Endothelial cell of coronary artery (primary cell): ENCODE data around the gene LCE7A. TPM values are rescaled to one million over a fixed set of nuclear protein-coding genes. Genes with fewer than 3 reads are reported as not detected.

Experiments
- total RNA-seq: library from RNA; depleted of rRNA; stranded (reverse); fragments of >200 nt; gene quantifications from 2 replicates; pipeline ENCODE4 v1.2.3, GENCODE V29; 2014

LCE7A gene
- not detected in 2 replicates for total RNA-seq

GRCh38 chr1:152859696-152860095 lies at the start of gene LCE7A:
Gene LCE7A, plus strand, starts transcription at chr1:152859996. Its CDS starts 702 bp downstream, at chr1:152860698.

GRCh38 chr1:152811671-152812070 lies 48.1 kb upstream of the LCE7A start, which contains the start of gene LCE1B:
Gene LCE1B, plus strand, starts transcription at chr1:152811971. Its CDS starts 476 bp downstream, at chr1:152812447.

GRCh38 chr1:152827173-152827572 lies 32.6 kb upstream of the LCE7A start, which contains the start of gene LCE1A:
Gene LCE1A, plus strand, starts transcription at chr1:152827473. Its CDS starts 0 bp downstream, at chr1:152827473.

GRCh38 chr1:152842556-152842955 lies 17.2 kb upstream of the LCE7A start, which contains the start of gene LCE6A:
Gene LCE6A, plus strand, starts transcription at chr1:152842856. Its CDS starts 665 bp downstream, at chr1:152843521.

GRCh38 chr1:152878042-152878441 lies 18.2 kb downstream of the LCE7A start, which contains the start of gene SMCP:
Gene SMCP, plus strand, starts transcription at chr1:152878322. Its CDS starts 6,101 bp downstream, at chr1:152884423.

GRCh38 chr1:152907686-152908601 lies 48.1 kb downstream of the LCE7A start, which contains the start of gene IVL:
Gene IVL, plus strand, starts transcription at chr1:152908546. Its CDS starts 1,252 bp downstream, at chr1:152909798.

Other genes with a start within 250 kb of the LCE7A start
- not detected in 2 replicates for gene LCE3B, start 246.2 kb upstream of the LCE7A start, total RNA-seq
- not detected in 2 replicates for gene LCE3A, start 236.9 kb upstream of the LCE7A start, total RNA-seq
- not detected in 2 replicates for gene LCE2D, start 196.6 kb upstream of the LCE7A start, total RNA-seq
- gene LCE2C, start 184.7 kb upstream of the LCE7A start, total RNA-seq, result not detected in 2 replicates
- not detected in 2 replicates for gene LCE2B, start 173.9 kb upstream of the LCE7A start, total RNA-seq
- gene LCE2A, start 161.7 kb upstream of the LCE7A start, total RNA-seq, result not detected in 2 replicates
- not detected in 2 replicates for gene LCE4A, start 151.8 kb upstream of the LCE7A start, total RNA-seq
- gene KPRP, start 102.0 kb upstream of the LCE7A start, total RNA-seq, result not detected in 2 replicates
- not detected in 2 replicates for gene LCE1F, start 84.9 kb upstream of the LCE7A start, total RNA-seq
- gene LCE1E, start 73.7 kb upstream of the LCE7A start, total RNA-seq, result not detected in 2 replicates
- gene LCE1D, start 63.3 kb upstream of the LCE7A start, total RNA-seq, result not detected in 2 replicates
- not detected in 2 replicates for gene LCE1C, start 53.3 kb upstream of the LCE7A start, total RNA-seq
- not detected in 2 replicates for gene LCE1B, start 48.0 kb upstream of the LCE7A start, total RNA-seq
- gene LCE1A, start 32.5 kb upstream of the LCE7A start, total RNA-seq, result not detected in 2 replicates
- gene LCE6A, start 17.1 kb upstream of the LCE7A start, total RNA-seq, result not detected in 2 replicates
- not detected in 2 replicates for gene SMCP, start 18.3 kb downstream of the LCE7A start, total RNA-seq
- gene IVL, start 48.5 kb downstream of the LCE7A start, total RNA-seq, result not detected in 2 replicates
- not detected in 2 replicates for gene SPRR5, start 87.2 kb downstream of the LCE7A start, total RNA-seq
- not detected in 2 replicates for gene SPRR4, start 110.7 kb downstream of the LCE7A start, total RNA-seq
- gene SPRR1A, start 124.1 kb downstream of the LCE7A start, total RNA-seq, result not detected in 2 replicates
- gene SPRR3, start 141.8 kb downstream of the LCE7A start, total RNA-seq, result not detected in 2 replicates
- gene SPRR1B, start 171.2 kb downstream of the LCE7A start, total RNA-seq, result not detected in 2 replicates
- not detected in 2 replicates for gene SPRR2D, start 181.1 kb downstream of the LCE7A start, total RNA-seq
- not detected in 2 replicates for gene SPRR2A, start 197.5 kb downstream of the LCE7A start, total RNA-seq
- not detected in 2 replicates for gene SPRR2B, start 211.6 kb downstream of the LCE7A start, total RNA-seq
- not detected in 2 replicates for gene SPRR2E, start 234.5 kb downstream of the LCE7A start, total RNA-seq